SK-N-SH (cell line): ENCODE results near the gene BICC1.

Experiments used
- USF2 ChIP-seq: fragments of 150-350 bp; IDR thresholded peaks from 2 replicates; pipeline ENCODE4 v1.6.1; 2017; ENCODE audit warnings: antibody characterized with exemption, low read length, low read depth, borderline replicate concordance
- TF ChIP-seq, protein P1 (sequence below): fragments of 200-600 bp; sonication (generic); IDR thresholded peaks from 2 replicates; pipeline ENCODE4 v1.6.1; 2017; ENCODE audit warnings: antibody characterized with exemption, mild to moderate bottlenecking, moderate library complexity

DNA sequence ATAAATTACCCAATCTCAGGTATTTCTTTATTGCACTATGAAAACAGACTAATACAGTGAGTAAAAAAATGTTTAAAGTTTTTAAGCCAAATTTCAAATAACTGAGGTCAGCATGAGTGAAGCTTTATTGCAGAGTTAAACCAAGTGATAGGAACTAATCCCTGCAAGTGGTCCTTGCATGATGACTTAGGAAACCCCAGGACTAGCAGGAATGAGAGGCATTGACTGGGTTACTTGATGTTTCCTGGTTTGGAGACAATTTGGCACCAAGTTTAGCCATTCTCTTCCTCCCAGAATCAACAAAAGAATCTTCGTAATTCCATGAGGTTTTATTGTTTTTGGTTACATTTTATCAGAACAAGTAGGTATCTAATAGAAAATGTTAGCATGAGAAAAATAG lies 194.2 kb downstream of the BICC1 start:
- TF ChIP-seq USF2 = no peak
- TF ChIP-seq, protein P1, sequence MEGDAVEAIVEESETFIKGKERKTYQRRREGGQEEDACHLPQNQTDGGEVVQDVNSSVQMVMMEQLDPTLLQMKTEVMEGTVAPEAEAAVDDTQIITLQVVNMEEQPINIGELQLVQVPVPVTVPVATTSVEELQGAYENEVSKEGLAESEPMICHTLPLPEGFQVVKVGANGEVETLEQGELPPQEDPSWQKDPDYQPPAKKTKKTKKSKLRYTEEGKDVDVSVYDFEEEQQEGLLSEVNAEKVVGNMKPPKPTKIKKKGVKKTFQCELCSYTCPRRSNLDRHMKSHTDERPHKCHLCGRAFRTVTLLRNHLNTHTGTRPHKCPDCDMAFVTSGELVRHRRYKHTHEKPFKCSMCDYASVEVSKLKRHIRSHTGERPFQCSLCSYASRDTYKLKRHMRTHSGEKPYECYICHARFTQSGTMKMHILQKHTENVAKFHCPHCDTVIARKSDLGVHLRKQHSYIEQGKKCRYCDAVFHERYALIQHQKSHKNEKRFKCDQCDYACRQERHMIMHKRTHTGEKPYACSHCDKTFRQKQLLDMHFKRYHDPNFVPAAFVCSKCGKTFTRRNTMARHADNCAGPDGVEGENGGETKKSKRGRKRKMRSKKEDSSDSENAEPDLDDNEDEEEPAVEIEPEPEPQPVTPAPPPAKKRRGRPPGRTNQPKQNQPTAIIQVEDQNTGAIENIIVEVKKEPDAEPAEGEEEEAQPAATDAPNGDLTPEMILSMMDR = no peak
